OCI-LY7 (cell line): ENCODE measurements around the gene KLF16. TPM values are rescaled to one million over a fixed set of nuclear protein-coding genes. Genes with fewer than 3 reads are reported as not detected.

ENCODE experiments used
- Bru-seq: library from RNA; stranded (reverse); fragments of 400-500 nt; gene quantifications from one replicate; lab custom pipeline; 2021; lab: Mats Ljungman, UMichigan
- BruChase-seq, 2 experiments: library from RNA; stranded (reverse); fragments of 400-500 nt; gene quantifications; one replicate each; lab custom pipeline; 2021; lab: Mats Ljungman, UMichigan
- BruUV-seq: library from RNA; stranded (reverse); fragments of 400-500 nt; replicated peaks from 2 replicates; lab custom pipeline; 2021; lab: Mats Ljungman, UMichigan
- CTCF ChIA-PET: fragments of 300-600 bp; sonication (Branson Sonifier 250); formaldehyde crosslinking; loops from one replicate; lab custom pipeline; 2022; ENCODE audit warnings: antibody characterized with exemption; ENCODE audit not compliant: unreplicated experiment; lab: Charles Lee
- POLR2A ChIA-PET: fragments of 300-600 bp; sonication (Branson Sonifier 250); formaldehyde crosslinking; loops from one replicate; lab custom pipeline; 2022; ENCODE audit warnings: antibody characterized with exemption; lab: Charles Lee
- DNase-seq: peaks from one replicate; pipeline ENCODE4 v3.0.0-alpha.2; 2015; ENCODE audit warnings: low spot score
- H2AFZ ChIP-seq: fragments of 200-600 bp; sonication (generic), shearing (Covaris generic); 2 replicates; pipeline ENCODE4 v1.6.1; 2014; ENCODE audit warnings: mild to moderate bottlenecking, antibody characterized with exemption, low read length, moderate library complexity
- H3K27ac ChIP-seq: fragments of 200-600 bp; sonication (generic); 2 replicates; pipeline ENCODE4 v1.5.1; 2014; ENCODE audit warnings: mixed run types, low read depth, mild to moderate bottlenecking, moderate library complexity, low read length, inconsistent platforms; ENCODE audit not compliant: poor library complexity, severe bottlenecking
- H3K36me3 ChIP-seq: fragments of 200-600 bp; sonication (generic); 2 replicates; pipeline ENCODE4 v1.6.1; 2014; ENCODE audit warnings: mild to moderate bottlenecking, antibody characterized with exemption, low read length, moderate library complexity, mixed read lengths; ENCODE audit not compliant: insufficient read depth
- H3K4me1 ChIP-seq: fragments of 200-600 bp; sonication (generic); 2 replicates; pipeline ENCODE4 v1.5.1; 2014; ENCODE audit warnings: mild to moderate bottlenecking, low read length; ENCODE audit not compliant: insufficient read depth, poor library complexity, severe bottlenecking
- H3K4me2 ChIP-seq: fragments of 200-600 bp; sonication (generic); 2 replicates; pipeline ENCODE4 v1.6.1; 2014; ENCODE audit warnings: mild to moderate bottlenecking, low read length
- H3K4me3 ChIP-seq: fragments of 200-600 bp; sonication (generic); 2 replicates; pipeline ENCODE4 v1.5.1; 2014; ENCODE audit warnings: mild to moderate bottlenecking, low read depth, low read length; ENCODE audit not compliant: poor library complexity, severe bottlenecking
- H3K79me2 ChIP-seq: fragments of 200-600 bp; sonication (generic); 2 replicates; pipeline ENCODE4 v1.6.1; 2016; ENCODE audit warnings: low read depth, mild to moderate bottlenecking, low read length, moderate library complexity, mixed read lengths; ENCODE audit not compliant: insufficient read depth
- H3K9me2 ChIP-seq: fragments of 200-600 bp; sonication (generic); 2 replicates; pipeline ENCODE4 v1.6.1; 2016; ENCODE audit warnings: mild to moderate bottlenecking, low read length, mixed read lengths; ENCODE audit not compliant: insufficient read depth
- H3K9me3 ChIP-seq: fragments of 200-600 bp; sonication (generic); 2 replicates; pipeline ENCODE4 v1.6.1; 2014; ENCODE audit warnings: mild to moderate bottlenecking, mixed run types, low read length, mixed read lengths
- H4K20me1 ChIP-seq: fragments of 200-600 bp; sonication (generic); 2 replicates; pipeline ENCODE4 v1.6.1; 2014; ENCODE audit warnings: mild to moderate bottlenecking, antibody characterized with exemption, low read length, moderate library complexity, mixed read lengths; ENCODE audit not compliant: insufficient read depth
- EZH2phosphoT487 ChIP-seq: fragments of 200-600 bp; sonication (generic); IDR thresholded peaks from 2 replicates; pipeline ENCODE4 v1.6.1; 2018; ENCODE audit warnings: low read depth, borderline replicate concordance, mild to moderate bottlenecking, mixed run types, antibody characterized with exemption, low read length, moderate library complexity, mixed read lengths
- intact Hi-C: fragments of 100-400 bp; cut with micrococcal nuclease; formaldehyde crosslinking; loops from one replicate; pipeline ENCODE4 v1.10.0; 2022; ENCODE audit not compliant: unreplicated experiment
- long read RNA-seq: library from polyadenylated mRNA; stranded (forward); transcript quantifications from one replicate; pipeline ENCODE4 v2.0.0, GENCODE V29; 2022
- total RNA-seq, 2 experiments: library from RNA; depleted of rRNA in 1 of 2; stranded (reverse); fragments of >200 nt in 1 of 2; shearing (Covaris generic) in 1 of 2; gene quantifications; 2 replicates each; pipeline ENCODE4 v1.2.3, GENCODE V29; 2014 to 2022
- TF ChIP-seq, protein P1 (sequence below): fragments of 200-600 bp; sonication (generic); conservative IDR thresholded peaks from 2 replicates; pipeline ENCODE4 v1.5.1; 2014; ENCODE audit warnings: mild to moderate bottlenecking, antibody characterized with exemption, low read length, moderate library complexity, mixed read lengths

Gene KLF16
- total RNA-seq (2014; rRNA removed; shearing (Covaris generic)): 9.4 and 9.6 TPM in 2 replicates
- 39.1 and 44.4 TPM in 2 replicates for total RNA-seq (2022)
- Bru-seq, nascent RNA: percentile 59 among the genes with signal in this experiment
- BruChase-seq, experiment 1, labeled RNA remaining after a 6-hour chase: percentile 71 among the genes with signal in this experiment
- percentile 81 among the genes with signal in this experiment for BruChase-seq, experiment 2, labeled RNA remaining after a 2-hour chase
- long read RNA-seq, partial matches to known transcripts: 0 of 2 reads
- long read RNA-seq, other reads (novel, unspliced or antisense): 2 of 2 reads

DNA sequence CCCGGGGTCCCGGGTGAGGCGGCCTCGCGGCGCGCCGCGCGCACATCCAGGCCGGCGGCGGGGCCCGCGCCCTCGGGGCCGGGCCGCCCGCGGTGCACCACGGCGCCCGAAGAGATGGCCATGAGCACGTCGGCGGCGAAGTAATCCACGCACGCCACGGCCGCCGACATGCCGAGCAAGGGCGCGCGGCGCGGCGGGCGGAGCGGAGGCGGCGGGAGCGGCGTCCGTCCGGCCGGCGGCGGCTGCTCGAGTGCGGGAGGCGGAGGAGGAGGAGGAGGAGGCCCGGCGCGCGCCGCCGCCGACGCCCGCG, at the start of gene KLF16:
TSS of gene KLF16 (minus strand) at position 252 of the 310 bp plus-strand sequence. CDS start at position 170, 82 bp downstream.
- Histone ChIP-seq H3K9me2 (no peaks in the 10 kb centered on the region), H3K36me3 (peaks cover 17% of the 10 kb centered on the region; the same call in 1 of the 2 replicates), H2AFZ (peak within 1 kb of the TSS; percentile 11; the same call in 1 of the 2 replicates), H3K79me2 (peaks cover 41% of the 10 kb centered on the region), H3K9me3 (no peaks in the 10 kb centered on the region), H3K4me1 (peaks cover 42% of the 10 kb centered on the region), H3K27ac (peak within 1 kb of the TSS; percentile 82), H3K4me3 (peak within 1 kb of the TSS; percentile 97), H4K20me1 (peaks cover 23% of the 10 kb centered on the region), H3K4me2 (peak within 1 kb of the TSS; percentile 98)
- CTCF ChIA-PET: no interaction called here
- BruUV-seq: no TSS peak
- TF ChIP-seq EZH2phosphoT487: no peak
- TF ChIP-seq, protein P1, sequence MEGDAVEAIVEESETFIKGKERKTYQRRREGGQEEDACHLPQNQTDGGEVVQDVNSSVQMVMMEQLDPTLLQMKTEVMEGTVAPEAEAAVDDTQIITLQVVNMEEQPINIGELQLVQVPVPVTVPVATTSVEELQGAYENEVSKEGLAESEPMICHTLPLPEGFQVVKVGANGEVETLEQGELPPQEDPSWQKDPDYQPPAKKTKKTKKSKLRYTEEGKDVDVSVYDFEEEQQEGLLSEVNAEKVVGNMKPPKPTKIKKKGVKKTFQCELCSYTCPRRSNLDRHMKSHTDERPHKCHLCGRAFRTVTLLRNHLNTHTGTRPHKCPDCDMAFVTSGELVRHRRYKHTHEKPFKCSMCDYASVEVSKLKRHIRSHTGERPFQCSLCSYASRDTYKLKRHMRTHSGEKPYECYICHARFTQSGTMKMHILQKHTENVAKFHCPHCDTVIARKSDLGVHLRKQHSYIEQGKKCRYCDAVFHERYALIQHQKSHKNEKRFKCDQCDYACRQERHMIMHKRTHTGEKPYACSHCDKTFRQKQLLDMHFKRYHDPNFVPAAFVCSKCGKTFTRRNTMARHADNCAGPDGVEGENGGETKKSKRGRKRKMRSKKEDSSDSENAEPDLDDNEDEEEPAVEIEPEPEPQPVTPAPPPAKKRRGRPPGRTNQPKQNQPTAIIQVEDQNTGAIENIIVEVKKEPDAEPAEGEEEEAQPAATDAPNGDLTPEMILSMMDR: no peak
- intact Hi-C loops: no loop called here
- DNase-seq: no peak
- POLR2A ChIA-PET: no interaction called here

DNA sequence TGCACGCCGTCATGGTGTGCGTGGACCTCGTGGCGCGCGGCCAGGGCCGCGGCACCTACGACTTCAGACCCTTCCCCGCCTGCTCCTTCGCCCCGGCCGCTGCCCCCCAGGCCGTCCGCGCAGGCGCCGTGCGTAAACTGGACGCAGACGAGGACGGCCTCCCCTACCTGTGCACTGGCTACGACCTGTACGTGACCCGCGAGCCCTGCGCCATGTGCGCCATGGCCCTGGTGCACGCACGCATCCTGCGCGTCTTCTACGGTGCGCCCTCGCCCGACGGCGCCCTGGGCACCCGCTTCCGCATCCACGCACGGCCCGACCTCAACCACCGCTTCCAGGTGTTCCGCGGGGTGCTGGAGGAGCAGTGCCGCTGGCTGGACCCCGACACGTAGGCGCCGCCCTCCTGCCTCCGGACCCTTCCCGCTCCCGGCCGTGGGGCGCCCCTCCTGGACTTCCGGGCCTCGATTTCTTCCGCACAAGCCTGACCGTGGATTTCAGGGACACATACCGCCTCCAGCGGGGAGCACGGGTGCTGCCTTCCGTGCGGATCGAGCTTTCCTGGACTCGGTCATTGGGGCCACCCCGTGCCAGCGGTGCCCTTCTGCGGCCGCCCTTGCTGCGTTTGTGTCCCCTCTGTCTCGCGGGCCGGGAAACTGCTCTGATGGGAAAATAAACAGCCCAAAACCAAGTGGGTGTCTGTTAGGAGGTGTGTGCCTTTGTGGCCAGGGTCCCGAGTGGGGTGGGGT, 49.6 kb upstream of the KLF16 start:
- H4K20me1 ChIP-seq: no peaks in the 10 kb centered on the region; the same call in 1 of the 2 replicates

More for the DNA sequence above, 49.6 kb upstream of the KLF16 start:
- no peaks in the 10 kb centered on the region for H3K9me3 ChIP-seq
- no TSS peak for BruUV-seq
- DNase-seq: no peak
- H3K4me2 ChIP-seq: no peak overlapping the region
- H3K4me1 ChIP-seq: no peaks in the 10 kb centered on the region
- peaks cover 40% of the 10 kb centered on the region for H3K36me3 ChIP-seq
- POLR2A ChIA-PET: no interaction called here
- intact Hi-C loops: no loop called here
- CTCF ChIA-PET: no interaction called here
- no peak overlapping the region for H2AFZ ChIP-seq
- peaks cover 26% of the 10 kb centered on the region for H3K79me2 ChIP-seq
- no peaks in the 10 kb centered on the region for H3K9me2 ChIP-seq
- no peak for TF ChIP-seq EZH2phosphoT487
- TF ChIP-seq, protein P1: no peak
- H3K27ac ChIP-seq: no peak overlapping the region
- H3K4me3 ChIP-seq: no peak overlapping the region
